Measurements from ENCODE around the gene KCNK1.
"Not testable (repeated sequence)": the region's sequence is repeated elsewhere in the genome, so short reads cannot be mapped to it uniquely, and the experiment has no call there.

Gene KCNK1

GRCh38 chr1:233670363-233670762, 56.5 kb downstream of the KCNK1 start:
- not testable (repeated sequence) for DNase-seq

- DNase-seq = no peak
These were observed 57.4 kb downstream of the KCNK1 start for GRCh38 chr1:233671286-233671685.

- no peak for DNase-seq
These were observed 58.8 kb downstream of the KCNK1 start for GRCh38 chr1:233672732-233673131.

- no peak for DNase-seq
These were observed 59.5 kb downstream of the KCNK1 start for GRCh38 chr1:233673261-233673946.

GRCh38 chr1:233673947-233674431, 60.1 kb downstream of the KCNK1 start:
- no peak for DNase-seq

- no peak for DNase-seq
These were observed 61.5 kb downstream of the KCNK1 start for GRCh38 chr1:233675446-233675845.

- no peak for DNase-seq
These were observed 62.0 kb downstream of the KCNK1 start for GRCh38 chr1:233675893-233676292.

- no peak for DNase-seq
These were observed 63.9 kb downstream of the KCNK1 start for GRCh38 chr1:233677690-233678354.

- DNase-seq = no peak
These were observed 65.1 kb downstream of the KCNK1 start for GRCh38 chr1:233679030-233679429.

- no peak for DNase-seq
These were observed 65.9 kb downstream of the KCNK1 start for GRCh38 chr1:233679591-233680373.

- DNase-seq = no peak
These were observed 67.4 kb downstream of the KCNK1 start for GRCh38 chr1:233681285-233681684.

- DNase-seq = not testable (repeated sequence)
These were observed 72.7 kb downstream of the KCNK1 start for GRCh38 chr1:233686653-233687052.

GRCh38 chr1:233689017-233689747, 75.3 kb downstream of the KCNK1 start:
- DNase-seq = no peak

- no peak for DNase-seq
These were observed 75.9 kb downstream of the KCNK1 start for GRCh38 chr1:233689748-233690254.

GRCh38 chr1:233695901-233696300, 82.0 kb downstream of the KCNK1 start:
- DNase-seq = no peak

GRCh38 chr1:233700338-233700737, 86.4 kb downstream of the KCNK1 start:
- no peak for DNase-seq

GRCh38 chr1:233704170-233704897, 90.4 kb downstream of the KCNK1 start:
- DNase-seq = no peak

GRCh38 chr1:233704898-233705723, 91.2 kb downstream of the KCNK1 start:
- DNase-seq = no peak

- DNase-seq = no peak
These were observed 93.4 kb downstream of the KCNK1 start for GRCh38 chr1:233707153-233707879.
